WTC11 (cell line): ENCODE results near the gene PSD2. TPM values are rescaled to one million over a fixed set of nuclear protein-coding genes. Genes with fewer than 3 reads are reported as not detected.

Source experiments
- ATAC-seq: fragments of 200-7000 bp; cut with Tn5 transposase; 2 replicates; pipeline ENCODE4 v1.10.0; 2021; ENCODE audit warnings: mild to moderate bottlenecking, moderate library complexity
- CTCF ChIA-PET: fragments of 300-600 bp; sonication (Branson Sonifier 250); formaldehyde crosslinking; loops from one replicate; lab custom pipeline; 2021; ENCODE audit warnings: antibody characterized with exemption; lab: Charles Lee
- POLR2A ChIA-PET: fragments of 350-600 bp; sonication (Branson Sonifier 250); formaldehyde crosslinking; loops from one replicate; lab custom pipeline; 2021; ENCODE audit warnings: antibody characterized with exemption; lab: Charles Lee
- DNase-seq: peaks from one replicate; pipeline ENCODE4 v3.0.0; 2021; ENCODE audit warnings: low spot score
- H3K27ac Mint-ChIP-seq: 2 replicates; pipeline ENCODE4 v1.8.0; 2021; ENCODE audit warnings: mixed read lengths
- H3K27me3 Mint-ChIP-seq: 2 replicates; pipeline ENCODE4 v1.8.0; 2021; ENCODE audit warnings: low read depth, mild to moderate bottlenecking, moderate library complexity, mixed read lengths
- H3K36me3 Mint-ChIP-seq: 2 replicates; pipeline ENCODE4 v1.8.0; 2021; ENCODE audit warnings: mixed read lengths
- H3K4me1 Mint-ChIP-seq: 2 replicates; pipeline ENCODE4 v1.8.0; 2022; ENCODE audit warnings: mixed read lengths
- H3K4me3 Mint-ChIP-seq: 2 replicates; pipeline ENCODE4 v1.8.0; 2021; ENCODE audit warnings: mild to moderate bottlenecking, moderate library complexity, mixed read lengths
- H3K9me3 Mint-ChIP-seq: 2 replicates; pipeline ENCODE4 v1.8.0; 2021; ENCODE audit warnings: mixed read lengths
- CBFB ChIP-seq: sonication (generic); formaldehyde crosslinking; IDR thresholded peaks from 2 replicates; pipeline ENCODE4 v1.8.1; 2022; ENCODE audit warnings: mild to moderate bottlenecking, low read depth, missing genetic modification reagents
- EMX1 ChIP-seq: fragments of 250-450 bp; sonication (Bioruptor Pico); IDR thresholded peaks from 2 replicates; pipeline ENCODE4 v1.8.0; 2021; ENCODE audit warnings: mild to moderate bottlenecking
- FOXK1 ChIP-seq: sonication (generic); formaldehyde crosslinking; IDR thresholded peaks from 2 replicates; pipeline ENCODE4 v1.8.0; 2022; ENCODE audit warnings: mild to moderate bottlenecking, moderate library complexity, missing genetic modification reagents
- IRF2 ChIP-seq: sonication (generic); formaldehyde crosslinking; IDR thresholded peaks from 2 replicates; pipeline ENCODE4 v1.8.0; 2022; ENCODE audit warnings: low read depth, missing genetic modification reagents, borderline replicate concordance
- JAZF1 ChIP-seq: fragments of 250-450 bp; sonication (Bioruptor Pico); IDR thresholded peaks from 2 replicates; pipeline ENCODE4 v1.9.0; 2021; ENCODE audit warnings: moderate library complexity, mild to moderate bottlenecking, inconsistent platforms
- MYBL2 ChIP-seq: sonication (generic); formaldehyde crosslinking; IDR thresholded peaks from 2 replicates; pipeline ENCODE4 v1.8.1; 2023; ENCODE audit warnings: mild to moderate bottlenecking, moderate library complexity, missing genetic modification reagents
- NFYB ChIP-seq: sonication (generic); formaldehyde crosslinking; conservative IDR thresholded peaks from 2 replicates; pipeline ENCODE4 v1.8.0; 2022; ENCODE audit warnings: low read depth, missing genetic modification reagents
- NR1H2 ChIP-seq: sonication (generic); formaldehyde crosslinking; IDR thresholded peaks from 2 replicates; pipeline ENCODE4 v1.9.0; 2021; ENCODE audit warnings: mild to moderate bottlenecking, moderate library complexity, missing genetic modification reagents
- NR3C1 ChIP-seq: sonication (generic); formaldehyde crosslinking; conservative IDR thresholded peaks from 2 replicates; pipeline ENCODE4 v1.8.1; 2023; ENCODE audit warnings: low read depth, mild to moderate bottlenecking, missing genetic modification reagents
- PRRX2 ChIP-seq: fragments of 250-450 bp; sonication (Bioruptor Pico); IDR thresholded peaks from 2 replicates; pipeline ENCODE4 v1.8.0; 2021; ENCODE audit warnings: mild to moderate bottlenecking
- SMAD3 ChIP-seq: sonication (generic); formaldehyde crosslinking; IDR thresholded peaks from 2 replicates; pipeline ENCODE4 v1.8.0; 2022; ENCODE audit warnings: missing genetic modification reagents, mild to moderate bottlenecking, borderline replicate concordance
- SMAD4 ChIP-seq: sonication (generic); formaldehyde crosslinking; IDR thresholded peaks from 2 replicates; pipeline ENCODE4 v1.8.0; 2022; ENCODE audit warnings: mild to moderate bottlenecking, missing genetic modification reagents
- SOX15 ChIP-seq: fragments of 250-450 bp; sonication (Bioruptor Pico); IDR thresholded peaks from 2 replicates; pipeline ENCODE4 v1.9.0; 2021; ENCODE audit warnings: mild to moderate bottlenecking
- TEAD1 ChIP-seq: sonication (generic); formaldehyde crosslinking; IDR thresholded peaks from 2 replicates; pipeline ENCODE4 v1.8.0; 2022; ENCODE audit warnings: mild to moderate bottlenecking, missing genetic modification reagents
- ZNF219 ChIP-seq: sonication (generic); formaldehyde crosslinking; IDR thresholded peaks from 2 replicates; pipeline ENCODE4 v1.8.0; 2023; ENCODE audit warnings: missing genetic modification reagents, mild to moderate bottlenecking, borderline replicate concordance
- ZNF263 ChIP-seq: sonication (generic); formaldehyde crosslinking; IDR thresholded peaks from 2 replicates; pipeline ENCODE4 v1.8.1; 2022; ENCODE audit warnings: low read depth, mild to moderate bottlenecking, moderate library complexity, missing genetic modification reagents
- total RNA-seq: library from RNA; stranded (reverse); gene quantifications from 3 replicates; pipeline ENCODE4 v1.2.3, GENCODE V29; 2021
- TF ChIP-seq, protein P1 (sequence below): fragments of 250-450 bp; sonication (Bioruptor Pico); IDR thresholded peaks from 2 replicates; pipeline ENCODE4 v1.9.0; 2021; ENCODE audit warnings: mild to moderate bottlenecking
- TF ChIP-seq, protein P2 (sequence below): fragments of 250-450 bp; sonication (Bioruptor Pico); IDR thresholded peaks from 2 replicates; pipeline ENCODE4 v1.9.0; 2021; ENCODE audit warnings: moderate library complexity, mild to moderate bottlenecking, inconsistent platforms, borderline replicate concordance
- TF ChIP-seq, protein P3 (sequence below): sonication (generic); formaldehyde crosslinking; IDR thresholded peaks from 2 replicates; pipeline ENCODE4 v1.8.1; 2023; ENCODE audit warnings: mild to moderate bottlenecking, missing genetic modification reagents
- TF ChIP-seq, protein P4 (sequence below): sonication (generic); formaldehyde crosslinking; IDR thresholded peaks from 2 replicates; pipeline ENCODE4 v1.8.0; 2022; ENCODE audit warnings: mild to moderate bottlenecking, missing genetic modification reagents
- TF ChIP-seq, protein P5 (sequence below): sonication (generic); formaldehyde crosslinking; IDR thresholded peaks from 2 replicates; pipeline ENCODE4 v1.8.0; 2022; ENCODE audit warnings: mild to moderate bottlenecking, missing genetic modification reagents

The PSD2 gene
- total RNA-seq, 1 experiment from 2014 or later, result 0.57 TPM

DNA sequence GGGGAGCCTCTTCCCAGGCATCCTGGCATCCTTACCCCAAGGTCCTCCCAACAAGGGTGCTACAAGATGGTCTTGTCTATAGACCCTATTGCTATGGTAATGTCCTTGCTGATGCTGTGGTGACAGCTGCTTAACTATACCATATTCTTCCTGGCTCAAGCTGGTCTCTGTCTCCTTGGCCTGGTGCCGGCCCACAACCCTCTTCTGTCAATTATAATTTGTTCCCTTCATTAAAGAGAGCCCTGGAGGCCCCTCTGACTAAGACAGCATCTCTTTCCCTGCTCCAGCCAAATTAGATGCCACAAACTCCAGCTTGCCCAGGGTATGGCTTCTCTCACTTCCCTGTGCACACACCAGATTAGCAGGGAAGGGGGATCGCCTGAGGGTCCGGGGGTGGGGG lies 86.7 kb downstream of the PSD2 start:
- CTCF ChIA-PET, result interaction anchor here (1.0 to 5.7 kb wide), 4 partner anchors 10 to 95 kb away, joined by 3 to 61 read pairs (median 10); no protein-coding TSS in a partner anchor
- Mint-ChIP-seq H3K36me3 (no peaks in the 10 kb centered on the region), H3K27ac (no peak overlapping the region), H3K4me3 (no peak overlapping the region), H3K4me1 (peaks cover 10% of the 10 kb centered on the region), H3K27me3 (peaks cover 2% of the 10 kb centered on the region; the same call in 1 of the 2 replicates), H3K9me3 (no peaks in the 10 kb centered on the region)
- ATAC-seq (no peak), DNase-seq (no peak)
- TF ChIP-seq NR1H2 (CRISPR knock-in tag), result no peak
- POLR2A ChIA-PET, result no interaction called here

DNA sequence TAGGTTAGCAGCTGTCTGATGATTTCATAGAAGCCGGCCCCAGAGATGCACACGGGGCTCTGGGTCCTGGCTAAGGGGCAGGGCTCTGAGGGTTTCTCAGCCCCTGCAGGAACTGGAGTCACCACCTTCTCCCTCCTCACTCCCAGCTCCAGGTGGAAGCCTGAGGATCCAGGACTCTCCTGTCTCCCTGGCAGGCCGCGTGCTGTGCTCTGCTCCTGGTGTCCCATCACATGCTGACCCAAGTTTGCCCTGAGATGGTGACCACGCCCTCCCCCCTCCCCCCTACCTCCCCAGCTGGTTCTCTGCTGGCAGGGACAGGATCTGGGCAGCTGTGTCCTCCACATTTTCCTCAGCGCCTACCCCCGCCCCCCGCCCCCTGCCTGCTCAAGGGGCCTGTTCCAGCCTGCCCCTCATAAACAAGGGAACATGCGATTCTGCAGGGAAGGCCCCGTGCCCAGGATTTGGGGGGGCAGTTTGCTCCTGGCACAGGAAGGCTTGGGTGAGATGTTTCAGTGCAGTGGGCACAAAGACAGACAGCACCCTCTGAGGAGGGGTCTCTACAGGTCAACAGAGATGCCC lies 87.4 kb downstream of the PSD2 start:
- no peak for ATAC-seq
- H3K27me3 Mint-ChIP-seq, result peaks cover 2% of the 10 kb centered on the region; the same call in 1 of the 2 replicates
- ChIA-PET CTCF (interaction anchor here (0.5 to 5.7 kb wide), 4 partner anchors 10 to 100 kb away, joined by 3 to 61 read pairs (median 10); no protein-coding TSS in a partner anchor), POLR2A (no interaction called here)
- H3K9me3 Mint-ChIP-seq, result no peaks in the 10 kb centered on the region
- H3K4me3 Mint-ChIP-seq, result no peak overlapping the region
- no peak overlapping the region for H3K27ac Mint-ChIP-seq
- no peak for DNase-seq
- TF ChIP-seq ZNF219 (CRISPR knock-in tag), result no peak
- TF ChIP-seq SMAD4 (CRISPR knock-in tag), result no peak
- no peak for TF ChIP-seq PRRX2 (CRISPR knock-in tag)
- TF ChIP-seq NR3C1, result no peak
- TF ChIP-seq CBFB (CRISPR knock-in tag), result no peak
- no peak for TF ChIP-seq ZNF263 (CRISPR knock-in tag)
- TF ChIP-seq FOXK1 (CRISPR knock-in tag), result no peak
- TF ChIP-seq, protein P1, sequence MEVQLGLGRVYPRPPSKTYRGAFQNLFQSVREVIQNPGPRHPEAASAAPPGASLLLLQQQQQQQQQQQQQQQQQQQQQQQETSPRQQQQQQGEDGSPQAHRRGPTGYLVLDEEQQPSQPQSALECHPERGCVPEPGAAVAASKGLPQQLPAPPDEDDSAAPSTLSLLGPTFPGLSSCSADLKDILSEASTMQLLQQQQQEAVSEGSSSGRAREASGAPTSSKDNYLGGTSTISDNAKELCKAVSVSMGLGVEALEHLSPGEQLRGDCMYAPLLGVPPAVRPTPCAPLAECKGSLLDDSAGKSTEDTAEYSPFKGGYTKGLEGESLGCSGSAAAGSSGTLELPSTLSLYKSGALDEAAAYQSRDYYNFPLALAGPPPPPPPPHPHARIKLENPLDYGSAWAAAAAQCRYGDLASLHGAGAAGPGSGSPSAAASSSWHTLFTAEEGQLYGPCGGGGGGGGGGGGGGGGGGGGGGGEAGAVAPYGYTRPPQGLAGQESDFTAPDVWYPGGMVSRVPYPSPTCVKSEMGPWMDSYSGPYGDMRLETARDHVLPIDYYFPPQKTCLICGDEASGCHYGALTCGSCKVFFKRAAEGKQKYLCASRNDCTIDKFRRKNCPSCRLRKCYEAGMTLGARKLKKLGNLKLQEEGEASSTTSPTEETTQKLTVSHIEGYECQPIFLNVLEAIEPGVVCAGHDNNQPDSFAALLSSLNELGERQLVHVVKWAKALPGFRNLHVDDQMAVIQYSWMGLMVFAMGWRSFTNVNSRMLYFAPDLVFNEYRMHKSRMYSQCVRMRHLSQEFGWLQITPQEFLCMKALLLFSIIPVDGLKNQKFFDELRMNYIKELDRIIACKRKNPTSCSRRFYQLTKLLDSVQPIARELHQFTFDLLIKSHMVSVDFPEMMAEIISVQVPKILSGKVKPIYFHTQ (CRISPR knock-in tag), result no peak
- TF ChIP-seq, protein P2, sequence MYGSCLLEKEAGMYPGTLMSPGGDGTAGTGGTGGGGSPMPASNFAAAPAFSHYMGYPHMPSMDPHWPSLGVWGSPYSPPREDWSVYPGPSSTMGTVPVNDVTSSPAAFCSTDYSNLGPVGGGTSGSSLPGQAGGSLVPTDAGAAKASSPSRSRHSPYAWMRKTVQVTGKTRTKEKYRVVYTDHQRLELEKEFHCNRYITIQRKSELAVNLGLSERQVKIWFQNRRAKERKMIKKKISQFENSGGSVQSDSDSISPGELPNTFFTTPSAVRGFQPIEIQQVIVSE (CRISPR knock-in tag), result no peak
- TF ChIP-seq, protein P3, sequence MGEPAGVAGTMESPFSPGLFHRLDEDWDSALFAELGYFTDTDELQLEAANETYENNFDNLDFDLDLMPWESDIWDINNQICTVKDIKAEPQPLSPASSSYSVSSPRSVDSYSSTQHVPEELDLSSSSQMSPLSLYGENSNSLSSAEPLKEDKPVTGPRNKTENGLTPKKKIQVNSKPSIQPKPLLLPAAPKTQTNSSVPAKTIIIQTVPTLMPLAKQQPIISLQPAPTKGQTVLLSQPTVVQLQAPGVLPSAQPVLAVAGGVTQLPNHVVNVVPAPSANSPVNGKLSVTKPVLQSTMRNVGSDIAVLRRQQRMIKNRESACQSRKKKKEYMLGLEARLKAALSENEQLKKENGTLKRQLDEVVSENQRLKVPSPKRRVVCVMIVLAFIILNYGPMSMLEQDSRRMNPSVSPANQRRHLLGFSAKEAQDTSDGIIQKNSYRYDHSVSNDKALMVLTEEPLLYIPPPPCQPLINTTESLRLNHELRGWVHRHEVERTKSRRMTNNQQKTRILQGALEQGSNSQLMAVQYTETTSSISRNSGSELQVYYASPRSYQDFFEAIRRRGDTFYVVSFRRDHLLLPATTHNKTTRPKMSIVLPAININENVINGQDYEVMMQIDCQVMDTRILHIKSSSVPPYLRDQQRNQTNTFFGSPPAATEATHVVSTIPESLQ, result no peak
- TF ChIP-seq, protein P4, sequence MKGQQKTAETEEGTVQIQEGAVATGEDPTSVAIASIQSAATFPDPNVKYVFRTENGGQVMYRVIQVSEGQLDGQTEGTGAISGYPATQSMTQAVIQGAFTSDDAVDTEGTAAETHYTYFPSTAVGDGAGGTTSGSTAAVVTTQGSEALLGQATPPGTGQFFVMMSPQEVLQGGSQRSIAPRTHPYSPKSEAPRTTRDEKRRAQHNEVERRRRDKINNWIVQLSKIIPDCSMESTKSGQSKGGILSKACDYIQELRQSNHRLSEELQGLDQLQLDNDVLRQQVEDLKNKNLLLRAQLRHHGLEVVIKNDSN (CRISPR knock-in tag), result no peak
- TF ChIP-seq SMAD3 (CRISPR knock-in tag), result no peak
- no peak for TF ChIP-seq JAZF1 (CRISPR knock-in tag)
- no peak for TF ChIP-seq NFYB (CRISPR knock-in tag)
- TF ChIP-seq IRF2 (CRISPR knock-in tag), result no peak
- TF ChIP-seq EMX1 (CRISPR knock-in tag), result no peak
- TF ChIP-seq, protein P5, sequence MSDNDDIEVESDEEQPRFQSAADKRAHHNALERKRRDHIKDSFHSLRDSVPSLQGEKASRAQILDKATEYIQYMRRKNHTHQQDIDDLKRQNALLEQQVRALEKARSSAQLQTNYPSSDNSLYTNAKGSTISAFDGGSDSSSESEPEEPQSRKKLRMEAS (CRISPR knock-in tag), result no peak
- TF ChIP-seq TEAD1 (CRISPR knock-in tag), result no peak
- TF ChIP-seq MYBL2 (CRISPR knock-in tag), result no peak
- no peak for TF ChIP-seq SOX15 (CRISPR knock-in tag)
- TF ChIP-seq, all 79 proteins: peak for 0
- Mint-ChIP-seq H3K36me3 (no peaks in the 10 kb centered on the region), H3K4me1 (peaks cover 10% of the 10 kb centered on the region)
